ENCODE results near the gene VAV3.

DNA sequence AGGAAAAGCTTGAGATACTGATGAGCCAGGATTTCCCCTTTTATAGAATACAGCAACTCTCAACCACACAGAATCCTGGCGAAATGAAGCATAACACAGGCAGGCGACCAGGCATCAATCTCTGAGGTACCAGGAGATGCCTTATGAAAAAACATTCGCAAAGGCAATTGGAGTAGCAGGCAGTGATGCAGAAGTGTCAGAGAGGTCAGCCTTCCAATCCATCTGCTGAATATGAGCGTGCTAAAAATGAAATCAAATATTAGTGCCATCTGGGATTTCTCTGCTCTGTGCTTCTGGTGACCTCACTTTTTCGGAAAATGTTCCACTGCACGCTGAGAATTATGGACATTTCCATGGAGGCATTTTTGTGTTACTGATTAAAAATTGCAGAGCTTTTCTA is 258.8 kb downstream of the VAV3 start:
- TF ChIP-seq POLR2A (IDR thresholded peaks at IDR 0.05), result no peak
- TF ChIP-seq, protein P1, sequence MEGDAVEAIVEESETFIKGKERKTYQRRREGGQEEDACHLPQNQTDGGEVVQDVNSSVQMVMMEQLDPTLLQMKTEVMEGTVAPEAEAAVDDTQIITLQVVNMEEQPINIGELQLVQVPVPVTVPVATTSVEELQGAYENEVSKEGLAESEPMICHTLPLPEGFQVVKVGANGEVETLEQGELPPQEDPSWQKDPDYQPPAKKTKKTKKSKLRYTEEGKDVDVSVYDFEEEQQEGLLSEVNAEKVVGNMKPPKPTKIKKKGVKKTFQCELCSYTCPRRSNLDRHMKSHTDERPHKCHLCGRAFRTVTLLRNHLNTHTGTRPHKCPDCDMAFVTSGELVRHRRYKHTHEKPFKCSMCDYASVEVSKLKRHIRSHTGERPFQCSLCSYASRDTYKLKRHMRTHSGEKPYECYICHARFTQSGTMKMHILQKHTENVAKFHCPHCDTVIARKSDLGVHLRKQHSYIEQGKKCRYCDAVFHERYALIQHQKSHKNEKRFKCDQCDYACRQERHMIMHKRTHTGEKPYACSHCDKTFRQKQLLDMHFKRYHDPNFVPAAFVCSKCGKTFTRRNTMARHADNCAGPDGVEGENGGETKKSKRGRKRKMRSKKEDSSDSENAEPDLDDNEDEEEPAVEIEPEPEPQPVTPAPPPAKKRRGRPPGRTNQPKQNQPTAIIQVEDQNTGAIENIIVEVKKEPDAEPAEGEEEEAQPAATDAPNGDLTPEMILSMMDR (IDR thresholded peaks at IDR 0.05), result no peak
